ENCODE measurements around the gene GPR85.
"Not testable (repeated sequence)": the region's sequence is repeated elsewhere in the genome, so short reads cannot be mapped to it uniquely, and the experiment has no call there.

GPR85 gene

DNA sequence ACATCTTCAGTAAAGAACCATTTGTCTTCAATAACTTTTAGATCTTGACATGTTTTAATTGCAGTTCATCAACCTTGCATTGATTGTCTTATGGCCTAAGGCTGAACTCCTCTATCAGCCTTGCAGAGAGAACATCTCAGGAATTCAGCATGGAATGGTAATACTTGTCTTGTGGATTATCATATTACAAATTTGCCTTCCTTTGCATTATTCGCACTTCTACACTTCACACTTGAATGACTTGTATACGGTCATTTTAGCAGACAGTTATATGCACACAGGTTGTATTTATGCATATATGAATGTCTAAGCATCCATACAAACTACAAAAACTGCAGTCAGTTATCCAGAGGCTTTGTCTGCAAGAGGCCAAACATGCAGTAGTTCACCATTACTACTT lies 31.7 kb downstream of the GPR85 start:
- DNase-seq (ENCODE audit: low read depth), result no peak
- H3K4me3 ChIP-seq (ENCODE audit: low read length), result no peak overlapping the region

DNA sequence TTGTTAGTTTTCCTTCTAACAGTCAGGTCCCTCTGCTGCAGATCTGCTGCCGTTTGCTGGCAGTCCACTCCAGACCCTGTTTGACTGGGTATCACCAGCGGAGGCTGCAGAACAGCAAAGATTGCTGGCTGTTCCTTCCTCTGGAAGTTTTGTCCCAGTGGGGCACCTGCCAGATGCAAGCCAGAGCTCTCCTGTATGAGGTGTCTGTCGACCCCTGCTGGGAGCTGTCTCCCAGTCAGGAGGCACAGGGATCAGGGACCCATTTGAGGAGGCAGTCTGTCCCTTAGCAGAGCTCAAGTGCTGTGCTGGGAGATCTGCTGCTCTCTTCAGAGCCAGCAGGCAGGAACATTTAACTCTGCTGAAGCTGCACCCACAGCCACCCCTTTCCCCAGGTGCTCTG lies 32.4 kb downstream of the GPR85 start:
- DNase-seq (ENCODE audit: low read depth); H3K4me3 ChIP-seq (ENCODE audit: low read length): not testable (repeated sequence)

More for the DNA sequence above, 31.7 kb downstream of the GPR85 start:
- TF ChIP-seq, protein P1, sequence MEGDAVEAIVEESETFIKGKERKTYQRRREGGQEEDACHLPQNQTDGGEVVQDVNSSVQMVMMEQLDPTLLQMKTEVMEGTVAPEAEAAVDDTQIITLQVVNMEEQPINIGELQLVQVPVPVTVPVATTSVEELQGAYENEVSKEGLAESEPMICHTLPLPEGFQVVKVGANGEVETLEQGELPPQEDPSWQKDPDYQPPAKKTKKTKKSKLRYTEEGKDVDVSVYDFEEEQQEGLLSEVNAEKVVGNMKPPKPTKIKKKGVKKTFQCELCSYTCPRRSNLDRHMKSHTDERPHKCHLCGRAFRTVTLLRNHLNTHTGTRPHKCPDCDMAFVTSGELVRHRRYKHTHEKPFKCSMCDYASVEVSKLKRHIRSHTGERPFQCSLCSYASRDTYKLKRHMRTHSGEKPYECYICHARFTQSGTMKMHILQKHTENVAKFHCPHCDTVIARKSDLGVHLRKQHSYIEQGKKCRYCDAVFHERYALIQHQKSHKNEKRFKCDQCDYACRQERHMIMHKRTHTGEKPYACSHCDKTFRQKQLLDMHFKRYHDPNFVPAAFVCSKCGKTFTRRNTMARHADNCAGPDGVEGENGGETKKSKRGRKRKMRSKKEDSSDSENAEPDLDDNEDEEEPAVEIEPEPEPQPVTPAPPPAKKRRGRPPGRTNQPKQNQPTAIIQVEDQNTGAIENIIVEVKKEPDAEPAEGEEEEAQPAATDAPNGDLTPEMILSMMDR (conservative IDR thresholded peaks at IDR 0.05; ENCODE audit: low read length), result no peak

DNA sequence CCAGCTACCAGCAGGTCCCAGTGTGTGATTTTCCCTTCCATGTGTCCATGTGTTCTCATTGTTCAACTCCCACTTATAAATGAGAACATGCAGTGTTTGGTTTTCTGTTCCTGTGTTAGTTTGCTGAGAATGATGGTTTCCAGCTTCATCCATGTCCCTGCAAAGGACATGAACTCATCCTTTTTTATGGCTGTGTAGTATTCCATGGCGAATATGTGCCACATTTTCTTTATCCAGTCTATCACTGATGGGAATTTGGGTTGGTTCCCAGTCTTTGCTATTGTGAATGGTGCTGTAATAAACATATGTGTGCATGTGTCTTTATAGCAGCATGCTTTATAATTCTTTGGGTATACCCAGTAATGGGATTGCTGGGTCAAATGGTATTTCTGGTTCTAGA lies 37.4 kb downstream of the GPR85 start:
- not testable (repeated sequence) for H3K4me3 ChIP-seq (ENCODE audit: low read length); DNase-seq (ENCODE audit: low read depth)

DNA sequence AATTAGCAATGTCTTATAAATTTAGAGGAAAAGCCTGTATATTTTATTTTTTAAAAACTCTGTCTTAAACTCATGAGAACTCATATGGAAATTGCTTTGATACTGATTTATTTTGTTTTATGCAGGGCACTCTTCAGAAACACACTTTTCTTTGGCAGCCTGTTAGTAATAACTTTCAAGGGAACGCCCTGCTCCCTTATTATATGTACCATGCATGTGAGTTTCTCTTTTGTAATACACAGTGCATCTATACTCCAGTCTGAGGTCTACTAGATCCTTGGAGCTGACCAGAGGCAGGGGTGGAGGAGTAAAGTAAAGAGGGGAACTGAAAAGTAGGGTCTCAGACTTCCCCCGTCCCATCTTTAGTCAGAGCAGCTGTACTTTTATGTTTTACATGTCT lies 40.2 kb downstream of the GPR85 start:
- TF ChIP-seq, protein P1 (conservative IDR thresholded peaks at IDR 0.05; ENCODE audit: low read length), result no peak
- no peak overlapping the region for H3K4me3 ChIP-seq (ENCODE audit: low read length)
- no peak for DNase-seq (ENCODE audit: low read depth)

DNA sequence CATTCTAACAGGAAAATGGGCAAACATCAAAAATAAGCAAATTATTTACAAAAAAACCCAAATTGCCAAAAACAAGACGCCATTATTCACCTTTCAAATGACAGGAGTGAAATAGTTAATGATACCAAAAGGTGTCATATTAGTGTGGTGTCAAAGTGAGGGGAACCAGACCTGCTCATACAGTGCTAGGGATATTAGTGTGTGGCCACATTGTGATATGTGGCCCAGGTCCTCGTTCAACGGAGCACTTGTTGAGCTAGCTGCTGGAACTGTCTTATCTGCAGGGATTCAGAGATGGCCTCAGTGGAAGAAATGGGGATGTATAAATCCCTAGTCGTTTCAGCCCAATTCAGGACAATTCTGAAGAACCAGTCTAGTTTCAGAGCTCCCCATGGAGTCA lies 41.2 kb downstream of the GPR85 start:
- TF ChIP-seq, protein P1 (conservative IDR thresholded peaks at IDR 0.05; ENCODE audit: low read length), result no peak
- no peak for DNase-seq (ENCODE audit: low read depth)
- H3K4me3 ChIP-seq (ENCODE audit: low read length), result no peak overlapping the region

DNA sequence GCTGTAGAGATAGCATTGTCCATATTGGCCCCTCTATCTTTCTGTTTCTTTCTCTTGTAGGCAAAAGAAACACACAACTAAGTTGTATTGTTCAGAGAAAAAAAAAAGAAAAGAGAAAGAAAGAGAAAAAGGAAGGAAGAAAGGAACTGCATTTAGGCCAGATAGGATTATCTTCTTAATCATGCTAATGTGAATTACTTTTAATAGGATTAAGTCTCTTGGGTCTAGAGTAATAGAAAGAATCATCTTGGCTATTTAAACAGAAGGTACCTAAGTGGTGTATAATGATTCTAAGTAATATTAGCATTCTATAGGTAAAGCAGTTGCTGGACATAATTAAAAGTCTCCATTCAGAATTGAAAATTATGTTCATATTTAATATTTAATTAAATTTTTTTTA lies 42.2 kb downstream of the GPR85 start:
- TF ChIP-seq, protein P1 (conservative IDR thresholded peaks at IDR 0.05; ENCODE audit: low read length), result no peak
- DNase-seq (ENCODE audit: low read depth), result no peak
- no peak overlapping the region for H3K4me3 ChIP-seq (ENCODE audit: low read length)

DNA sequence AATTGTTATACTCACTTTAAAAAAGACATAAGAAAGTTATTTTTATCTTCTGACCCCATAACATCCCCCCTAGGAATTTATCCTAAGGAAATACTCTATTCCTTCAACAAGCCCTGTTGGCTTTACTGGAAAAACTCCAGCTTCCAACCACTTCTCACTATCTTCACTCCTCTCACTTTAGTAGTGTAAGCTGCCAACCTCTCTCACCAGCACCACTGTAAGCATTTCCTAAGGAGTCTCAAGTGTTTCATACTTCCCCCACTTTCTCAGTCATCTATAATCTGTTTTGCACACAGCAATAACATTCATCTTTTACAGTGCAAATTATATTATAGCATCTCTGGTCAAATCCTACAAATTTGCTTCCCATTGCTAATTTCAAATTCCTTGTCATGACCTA lies 45.8 kb downstream of the GPR85 start:
- H3K4me3 ChIP-seq (ENCODE audit: low read length), result no peak overlapping the region
- DNase-seq (ENCODE audit: low read depth), result no peak
- TF ChIP-seq, protein P1 (conservative IDR thresholded peaks at IDR 0.05; ENCODE audit: low read length), result no peak

DNA sequence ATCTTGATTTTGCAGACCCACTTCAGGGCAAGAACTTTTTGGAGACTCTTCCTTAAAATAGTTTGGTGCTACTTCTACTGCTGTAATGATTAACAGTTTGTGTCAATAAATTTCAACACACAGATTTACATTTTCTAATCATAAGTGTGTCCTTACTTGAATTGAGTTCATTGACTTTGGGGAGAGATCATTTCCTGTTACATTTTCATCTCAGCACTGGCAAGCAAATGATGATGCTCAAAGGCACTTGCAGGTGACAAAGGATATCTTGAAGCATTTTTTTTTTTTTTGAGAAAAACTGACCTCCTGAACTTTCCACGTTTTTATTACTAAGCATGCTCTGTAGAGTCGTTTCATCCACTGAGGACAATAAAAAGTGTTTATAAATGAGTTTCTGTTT lies 52.7 kb downstream of the GPR85 start:
- TF ChIP-seq, protein P1 (conservative IDR thresholded peaks at IDR 0.05; ENCODE audit: low read length), result no peak
- H3K4me3 ChIP-seq (ENCODE audit: low read length), result no peak overlapping the region
- DNase-seq (ENCODE audit: low read depth), result no peak

Data from AG10803 (cell line).